HG03520 (cell line): Measurements from ENCODE around the gene GRIN2C.
"Not testable (repeated sequence)": the region's sequence is repeated elsewhere in the genome, so short reads cannot be mapped to it uniquely, and the experiment has no call there.

ENCODE experiments used
- ATAC-seq: cut with Tn5 transposase; IDR thresholded peaks from one replicate; pipeline ENCODE4 v1.9.1; 2021; ENCODE audit warnings: mild to moderate bottlenecking, moderate library complexity; ENCODE audit not compliant: unreplicated experiment

The GRIN2C gene

DNA sequence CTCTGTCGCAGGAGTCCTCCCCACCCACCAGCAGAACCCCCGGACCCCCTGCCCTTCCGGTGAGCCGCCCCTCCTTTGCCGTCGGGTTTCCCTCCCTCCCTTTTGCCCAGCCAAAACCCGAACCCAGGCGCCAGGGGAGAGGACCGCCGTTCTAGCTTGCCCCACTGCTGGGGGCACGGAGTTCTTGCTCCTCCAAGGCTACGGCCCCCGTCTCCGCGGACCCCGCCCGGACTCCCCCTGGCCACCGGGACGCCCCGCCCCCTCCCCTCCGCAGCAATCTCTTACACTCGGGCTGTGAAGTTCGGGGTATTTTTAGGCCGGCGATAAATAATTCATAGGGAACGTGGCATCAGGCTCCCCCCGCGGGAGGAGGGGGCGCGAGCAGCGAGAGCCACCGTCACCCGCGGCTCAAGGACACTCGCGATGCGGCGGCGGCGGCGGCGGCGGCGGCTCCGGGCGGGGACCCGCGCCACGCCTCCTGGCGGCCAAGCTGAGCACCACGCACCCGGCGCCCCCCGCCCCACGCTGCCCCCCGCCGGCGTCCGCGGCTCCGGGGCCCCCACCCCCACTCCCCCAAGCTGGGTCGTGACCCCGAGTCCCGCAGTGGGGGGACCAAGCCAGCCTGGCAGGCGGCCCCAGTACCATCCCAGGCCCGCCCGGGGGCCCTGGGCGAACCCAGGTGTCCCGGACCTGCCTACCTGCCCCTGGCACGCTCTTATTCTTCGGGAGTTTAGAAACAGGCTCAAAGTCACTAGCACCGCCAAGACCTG is at the start of gene GRIN2C:
TSS of gene GRIN2C (minus strand) at position 427 of the 770 bp plus-strand sequence. CDS start 4,793 bp downstream, outside the sequence.
- no peak for ATAC-seq

DNA sequence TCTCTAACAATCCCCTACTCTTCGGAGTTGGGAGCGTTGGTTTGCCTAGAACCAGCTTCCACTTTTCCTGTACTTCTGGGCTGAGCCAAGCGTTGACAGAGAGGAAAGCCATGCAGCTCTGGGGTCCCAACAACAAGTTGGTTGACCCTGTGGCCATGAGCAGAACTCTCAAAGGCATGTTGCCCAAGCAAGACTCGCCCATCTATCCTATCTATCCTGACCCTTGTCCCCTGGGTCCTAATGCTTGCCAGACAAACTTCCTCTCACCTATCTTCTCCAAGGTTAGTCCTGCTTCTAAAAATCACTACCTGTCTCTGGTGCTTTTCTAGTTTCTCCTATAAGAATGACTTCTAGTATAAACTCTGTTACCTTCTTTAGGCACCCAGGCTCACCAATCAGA is 49.4 kb upstream of the GRIN2C start:
- ATAC-seq = not testable (repeated sequence)

DNA sequence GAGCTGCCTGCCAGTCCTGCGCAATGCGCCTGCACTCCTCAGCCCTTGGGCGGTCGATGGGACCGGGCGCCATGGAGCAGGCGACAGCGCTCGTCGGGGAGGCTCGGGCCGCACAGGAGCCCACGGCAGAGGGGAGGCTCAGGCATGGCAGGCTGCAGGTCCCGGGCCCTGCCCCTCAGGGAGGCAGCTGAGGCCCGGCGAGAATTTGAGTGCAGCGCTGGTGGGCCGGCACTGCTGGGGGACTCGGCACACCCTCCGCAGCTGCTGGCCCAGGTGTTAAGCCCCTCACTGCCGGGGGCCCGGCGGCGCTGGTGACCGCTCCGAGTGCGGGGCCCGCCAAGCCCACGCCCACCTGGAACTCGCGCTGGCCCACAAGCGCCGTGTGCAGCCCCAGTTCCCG is 47.3 kb upstream of the GRIN2C start:
- ATAC-seq = no peak

DNA sequence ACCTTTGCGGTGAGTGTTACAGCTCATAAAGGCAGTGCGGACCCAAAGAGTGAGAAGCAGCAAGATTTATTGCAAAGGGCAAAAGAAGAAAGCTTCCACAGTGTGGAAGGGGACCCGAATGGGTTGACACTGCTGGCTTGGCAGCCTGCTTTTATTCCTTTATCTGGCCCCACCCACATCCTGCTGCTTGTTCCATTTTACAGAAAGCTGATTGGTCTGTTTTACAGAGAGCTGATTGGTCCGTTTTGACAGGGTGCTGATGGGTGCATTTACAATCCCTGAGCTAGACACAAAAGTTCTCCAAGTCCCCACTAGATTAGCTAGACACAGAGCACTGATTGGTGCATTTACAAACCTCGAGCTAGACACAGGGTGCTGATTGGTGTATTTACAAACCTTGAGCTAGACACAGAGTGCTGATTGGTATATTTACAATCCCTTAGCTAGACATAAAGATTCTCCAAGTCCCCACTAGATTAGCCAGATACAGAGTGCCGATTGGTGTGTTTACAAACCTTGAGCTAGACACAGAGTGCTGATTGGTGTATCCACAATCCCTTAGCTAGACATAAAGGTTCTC is 46.6 kb upstream of the GRIN2C start:
- not testable (repeated sequence) for ATAC-seq

GRCh38 chr17:74904687-74905409 is 45.2 kb upstream of the GRIN2C start:
- no peak for ATAC-seq

DNA sequence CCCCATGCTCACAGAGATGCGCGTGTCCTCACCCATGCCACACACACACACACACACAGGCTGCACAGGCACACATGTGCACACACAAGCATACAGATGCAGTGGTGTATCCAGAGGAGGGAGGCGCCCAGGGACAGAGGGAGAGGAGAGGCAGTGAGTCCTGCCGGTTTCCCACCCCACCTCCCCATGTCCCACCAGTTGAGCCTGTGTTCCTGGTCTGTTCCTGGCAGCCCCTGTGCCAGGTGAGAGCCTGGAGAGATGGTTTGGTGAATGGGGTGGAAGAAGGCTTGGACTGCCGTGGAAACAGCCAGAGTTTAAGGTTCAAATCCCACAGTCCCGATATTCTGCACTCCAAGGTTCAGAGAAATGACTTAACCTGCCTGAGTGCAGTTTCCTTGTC is 44.0 kb upstream of the GRIN2C start:
- no peak for ATAC-seq

- ATAC-seq = no peak
These were observed 43.3 kb upstream of the GRIN2C start for GRCh38 chr17:74903034-74903433.

DNA sequence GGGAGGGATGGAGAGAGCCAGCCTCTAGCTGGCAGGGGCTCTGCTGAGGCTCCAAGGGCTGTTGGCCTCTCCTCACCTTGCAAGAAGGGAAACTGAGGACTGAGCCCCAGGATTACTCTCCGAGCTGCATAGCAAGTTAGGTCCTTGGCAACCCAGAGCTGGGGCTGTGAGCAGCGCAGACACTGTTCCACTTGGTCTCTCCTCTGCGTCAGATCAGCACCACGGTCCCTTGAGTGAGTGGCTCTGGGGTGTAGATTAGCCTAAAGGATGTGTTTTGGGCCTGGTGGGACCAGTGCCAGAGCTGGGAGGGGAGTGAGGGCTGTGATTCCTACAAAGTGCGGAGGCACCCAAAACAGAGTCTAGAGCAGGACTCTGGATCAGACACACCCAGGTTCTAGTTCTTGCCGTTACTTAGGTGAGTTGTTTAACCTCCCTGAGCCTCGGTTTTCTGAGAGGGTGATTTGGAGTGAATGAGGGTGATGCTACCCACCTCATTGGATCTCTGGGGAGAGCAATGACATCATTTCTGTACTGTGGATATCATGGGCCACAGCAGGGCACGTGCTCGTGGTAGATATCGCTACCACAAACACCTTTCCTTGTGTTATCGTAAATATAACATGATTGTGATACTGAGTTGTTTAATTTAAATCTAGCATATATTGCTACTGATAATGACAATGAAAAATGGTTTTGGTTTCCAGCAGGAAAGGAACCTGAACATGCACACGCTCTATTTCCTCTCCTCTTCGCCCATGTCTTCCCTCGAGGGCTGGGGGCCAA is 41.9 kb upstream of the GRIN2C start:
- ATAC-seq = no peak

GRCh38 chr17:74900208-74900607 is 40.5 kb upstream of the GRIN2C start:
- no peak for ATAC-seq

- no peak for ATAC-seq
These were observed 38.8 kb upstream of the GRIN2C start for GRCh38 chr17:74898376-74898946.

DNA sequence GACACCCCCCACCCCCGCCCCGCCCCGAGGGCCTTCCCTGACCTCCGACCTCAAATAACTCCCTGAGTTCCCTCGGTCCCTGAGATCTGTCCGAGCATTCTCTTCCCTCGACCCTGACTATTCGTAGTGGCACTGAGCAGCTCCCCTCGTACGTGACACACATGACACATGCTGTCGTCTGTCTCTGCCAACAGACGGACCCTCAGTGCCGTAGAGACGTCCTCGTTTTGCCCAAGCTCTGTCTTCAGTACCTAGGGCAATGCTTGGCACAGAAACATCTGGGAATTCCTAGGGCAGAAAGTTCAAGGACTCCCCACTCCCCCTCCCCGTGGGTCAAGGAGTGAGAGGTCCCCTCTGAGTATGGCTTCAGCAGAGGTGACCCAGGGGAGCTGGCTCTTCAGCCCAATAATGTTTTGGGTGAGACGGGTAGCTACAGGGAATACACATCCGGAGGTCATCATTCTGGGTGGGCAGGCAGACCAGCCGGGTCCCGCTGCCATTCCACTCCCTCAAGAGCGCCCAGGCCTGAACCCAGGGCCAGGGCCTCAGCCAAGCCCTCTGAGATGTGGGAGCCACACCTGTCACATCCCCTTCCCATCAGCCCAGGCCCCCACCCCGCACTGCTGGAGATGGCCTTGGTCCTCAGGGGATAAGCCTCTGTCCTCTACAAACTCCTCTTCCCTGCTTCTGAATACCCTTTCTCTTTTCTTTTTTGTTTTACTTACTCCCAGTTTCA is 34.4 kb upstream of the GRIN2C start:
- ATAC-seq = no peak

DNA sequence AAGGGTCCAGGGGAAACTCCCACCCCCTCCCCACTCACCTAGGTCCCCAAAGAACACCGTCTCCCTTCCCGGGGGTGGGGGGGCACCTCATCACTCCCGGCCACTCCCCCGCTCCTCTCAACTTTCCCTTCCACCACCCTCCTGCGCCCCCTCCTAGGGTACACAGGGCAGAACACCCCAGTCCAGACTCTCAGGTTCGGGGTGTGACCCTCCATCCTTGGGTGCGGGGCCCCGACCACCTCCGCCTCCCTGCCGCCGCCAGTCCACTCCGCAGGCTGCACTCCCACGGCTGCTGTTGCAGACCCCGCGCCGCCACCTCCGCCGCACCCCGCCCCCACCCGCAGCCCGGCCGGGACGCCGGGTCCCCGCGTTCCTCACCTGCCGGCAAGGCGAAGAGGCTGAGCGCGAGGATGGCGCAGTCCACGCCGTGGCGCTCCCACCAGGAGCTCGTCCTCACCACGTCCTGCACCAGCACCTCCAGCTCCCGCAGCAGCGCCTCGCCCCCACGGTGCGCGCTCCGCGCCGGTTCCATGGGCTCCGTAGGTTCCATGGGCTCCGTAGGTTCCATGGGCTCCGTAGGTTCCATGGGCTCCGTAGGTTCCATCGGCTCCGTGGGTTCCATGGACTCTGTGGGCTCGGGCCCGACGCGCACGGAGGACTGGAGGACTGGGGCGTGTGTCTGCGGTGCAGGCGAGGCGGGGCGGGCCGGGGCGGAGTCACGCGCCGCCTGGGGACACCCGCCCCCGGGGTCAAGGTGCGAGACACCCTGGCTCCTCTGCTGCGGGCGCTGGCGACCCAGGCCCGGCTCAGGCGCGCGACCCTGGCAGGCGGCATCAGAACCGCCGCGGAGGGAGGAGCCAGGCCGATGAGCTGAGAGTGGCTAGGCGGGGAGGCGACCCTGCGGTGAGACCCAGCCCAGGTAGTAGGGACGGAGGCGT is 33.6 kb upstream of the GRIN2C start, which contains the start of gene FADS6:
TSS of gene FADS6 (minus strand) at position 660 of the 938 bp plus-strand sequence. CDS start at position 622, 38 bp downstream.
- ATAC-seq = no peak

DNA sequence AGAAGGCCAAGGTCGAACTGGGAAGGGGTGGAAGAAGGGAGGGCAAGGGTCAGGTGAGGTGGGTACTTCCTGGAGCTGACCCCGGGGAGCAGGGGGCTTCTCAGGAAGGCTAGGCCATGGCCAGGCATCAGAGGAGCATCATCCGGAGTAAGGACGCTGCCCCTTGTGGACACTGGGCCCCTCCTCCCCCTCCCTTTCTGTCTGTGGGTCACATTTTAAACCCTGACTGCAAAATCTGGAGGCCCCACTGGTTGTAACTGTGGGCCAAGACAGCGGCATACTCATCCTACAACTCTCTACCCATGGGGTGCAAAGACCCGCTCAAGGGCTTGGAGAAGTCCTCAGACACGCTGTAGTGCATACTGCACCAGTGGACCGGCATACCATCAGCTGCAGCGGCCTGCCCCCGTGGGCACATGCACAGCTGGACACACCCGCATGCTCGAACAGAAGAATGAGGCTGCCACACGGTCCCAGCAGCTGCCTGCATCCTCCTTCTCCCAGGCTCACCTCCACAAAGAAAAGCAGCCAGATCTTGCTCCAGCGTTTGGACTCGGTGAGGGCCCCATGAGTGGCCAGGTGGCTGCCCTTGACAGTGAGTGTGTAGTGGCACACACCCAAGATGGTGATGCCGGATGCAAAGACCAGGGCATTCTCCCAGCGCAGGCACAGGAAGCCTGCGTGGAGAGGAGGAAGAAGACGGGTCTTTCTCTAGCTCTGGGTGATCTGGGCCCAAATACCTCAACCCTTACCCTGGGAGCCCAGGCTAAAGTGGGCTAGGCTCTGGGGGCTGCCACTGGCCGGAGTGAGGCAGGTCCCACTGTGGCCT is 32.5 kb upstream of the GRIN2C start:
- no peak for ATAC-seq

GRCh38 chr17:74890554-74890953 is 30.9 kb upstream of the GRIN2C start:
- no peak for ATAC-seq

DNA sequence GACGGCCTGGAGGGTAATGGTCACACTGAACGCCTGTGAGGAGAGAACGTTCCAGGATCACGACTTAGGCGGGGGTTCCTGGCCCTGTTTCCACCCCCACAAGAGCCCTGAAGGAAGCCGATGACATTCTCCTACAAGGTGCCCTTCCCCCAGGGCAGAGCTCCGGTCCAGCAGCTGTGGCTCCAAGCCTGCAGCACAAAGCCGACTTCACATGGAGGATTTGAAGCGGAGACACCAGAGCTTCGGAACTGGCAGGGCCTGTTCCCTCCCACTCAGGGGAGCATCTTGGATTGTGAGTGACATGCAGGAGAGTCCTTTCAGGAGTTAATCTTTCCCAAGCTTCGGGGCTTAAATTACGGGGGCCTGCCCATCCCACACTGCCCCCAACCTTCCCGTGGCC is 28.8 kb upstream of the GRIN2C start:
- no peak for ATAC-seq

DNA sequence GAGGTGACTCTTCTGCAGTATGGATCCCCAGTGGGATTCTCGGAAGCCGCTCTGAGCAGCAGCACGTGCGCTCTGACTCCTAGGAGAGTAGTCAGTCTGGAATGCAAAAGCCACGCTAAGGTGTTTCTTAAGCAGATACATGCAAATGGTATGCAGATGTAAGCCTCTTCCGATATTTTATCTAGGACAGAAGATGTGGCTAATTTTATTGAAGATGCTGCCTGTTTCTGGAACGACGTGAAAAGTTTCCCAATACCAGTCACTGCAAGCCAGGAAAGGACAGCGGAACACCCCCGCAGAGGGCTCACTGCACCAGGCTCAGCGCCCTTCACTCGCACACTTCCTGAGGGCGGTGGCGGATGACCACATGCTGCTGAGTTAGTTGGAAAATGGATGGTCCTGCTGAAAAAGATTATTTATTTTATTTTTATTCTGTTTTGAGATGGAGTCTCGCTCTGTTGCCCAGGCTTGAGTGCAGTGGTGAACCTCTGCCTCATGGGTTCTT is 23.6 kb upstream of the GRIN2C start:
- no peak for ATAC-seq

DNA sequence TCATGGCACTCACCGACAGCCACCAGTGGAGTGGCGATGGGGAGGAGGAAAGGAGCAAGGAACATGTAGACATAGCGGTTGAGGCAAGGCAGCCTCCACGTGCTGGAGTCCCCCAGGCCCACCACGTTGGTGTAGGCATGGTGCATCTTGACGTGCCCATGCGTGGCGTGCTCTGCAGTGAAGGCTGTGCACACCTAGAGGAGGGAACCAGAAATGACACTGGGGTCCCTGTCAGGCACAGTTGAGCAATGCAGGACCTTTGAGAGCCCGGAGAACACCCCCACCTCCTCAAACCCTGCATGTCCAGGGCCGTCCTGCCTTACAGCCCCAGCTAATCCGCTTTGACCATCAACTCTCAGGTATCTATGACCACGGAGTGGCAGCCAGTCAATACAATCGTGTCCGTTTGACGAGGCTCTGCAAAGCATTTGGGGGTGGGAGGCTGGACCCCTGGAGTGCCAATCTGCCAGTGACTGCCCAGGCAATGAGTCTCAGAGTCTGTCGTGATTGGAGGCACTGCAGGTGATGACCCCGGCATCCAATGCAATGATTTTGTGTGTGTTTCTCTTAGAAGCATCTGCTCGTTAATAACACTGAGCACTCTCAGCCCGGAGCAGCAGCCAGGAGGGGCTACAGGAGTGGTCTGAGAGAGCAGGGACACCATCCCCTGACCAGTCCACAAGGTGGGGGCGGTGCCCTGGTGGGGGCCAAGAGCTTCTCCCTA is 23.0 kb upstream of the GRIN2C start:
- no peak for ATAC-seq
